Non-pigmented ciliary epithelial cell (primary cell): ENCODE data around the gene FAIM2.
A peak's percentile ranks its signal among the peaks of the same experiment; 100 is the strongest.

Source experiments
- DNase-seq: peaks from one replicate; pipeline ENCODE4 v3.0.0-alpha.2; 2010; ENCODE audit warnings: low read depth

FAIM2 gene

DNA sequence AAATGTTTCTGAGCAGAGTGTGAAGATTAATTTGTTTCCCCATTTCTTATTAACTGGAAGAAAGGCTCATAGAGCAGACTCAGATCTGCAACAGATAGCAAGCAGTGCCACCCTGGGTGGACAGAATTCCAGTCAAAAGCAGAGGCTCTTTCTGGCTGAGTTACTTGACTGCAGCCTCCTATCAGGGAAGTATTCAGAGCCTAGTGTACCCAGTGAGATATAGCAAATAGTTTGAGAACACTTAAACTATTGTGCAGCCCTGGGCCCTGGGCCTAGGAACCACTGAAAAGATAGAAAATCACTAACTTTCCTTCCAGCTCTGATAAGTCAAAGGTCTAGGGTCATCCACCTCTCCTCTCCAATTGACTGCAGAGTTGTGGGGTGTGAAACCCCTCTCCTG, 35.6 kb upstream of the FAIM2 start:
- DNase-seq, result no peak

DNA sequence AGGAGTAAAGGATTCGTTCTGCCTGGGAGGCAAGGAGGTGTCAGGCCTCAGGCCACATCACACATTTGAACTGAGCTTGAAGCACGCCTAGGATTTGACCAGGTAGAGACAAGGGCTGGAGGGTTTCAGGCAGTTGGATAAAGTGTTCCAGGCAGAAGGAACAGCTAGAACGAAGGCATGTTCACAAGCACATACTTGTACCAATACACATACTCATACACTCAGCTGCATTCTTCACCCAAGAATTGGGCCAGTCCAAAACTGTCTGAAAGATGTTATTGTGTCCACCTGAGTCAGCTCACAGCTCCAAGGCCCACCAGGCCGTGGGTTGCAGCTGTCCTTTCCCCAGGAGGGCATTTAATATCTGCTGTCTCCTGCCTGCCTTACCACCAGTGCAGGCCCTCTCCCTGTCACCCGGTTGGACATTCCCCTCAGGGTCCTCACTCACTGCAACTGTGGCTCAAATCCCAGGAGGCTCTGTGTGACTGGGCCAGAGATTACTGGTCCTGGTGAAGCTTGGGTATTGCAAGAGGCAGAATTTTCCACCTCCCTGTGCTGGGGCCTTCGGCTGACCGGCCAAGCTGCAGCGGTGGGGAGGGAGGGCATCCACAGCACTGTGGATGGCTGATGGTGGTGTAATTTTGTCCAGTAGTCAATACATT, 34.1 kb upstream of the FAIM2 start:
- no peak for DNase-seq

DNA sequence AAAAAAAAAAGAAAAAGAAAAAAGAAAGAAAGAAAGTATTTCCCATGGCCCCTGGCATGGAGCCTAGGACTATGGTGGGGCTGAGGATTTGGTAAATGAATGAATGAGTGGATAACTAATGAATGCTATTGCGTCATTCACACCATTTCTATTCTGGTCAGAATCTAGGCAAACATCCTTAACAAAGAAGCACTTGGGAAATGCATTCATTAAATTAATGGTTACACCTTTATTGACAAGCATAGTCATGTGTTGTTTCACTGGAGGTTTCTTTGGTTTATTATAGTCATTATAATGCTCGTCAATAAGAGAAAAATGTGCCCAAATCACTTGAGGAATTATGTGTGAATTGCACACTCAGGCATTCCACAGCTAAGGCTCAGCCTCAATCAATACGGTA, 33.2 kb upstream of the FAIM2 start:
- no peak for DNase-seq

DNA sequence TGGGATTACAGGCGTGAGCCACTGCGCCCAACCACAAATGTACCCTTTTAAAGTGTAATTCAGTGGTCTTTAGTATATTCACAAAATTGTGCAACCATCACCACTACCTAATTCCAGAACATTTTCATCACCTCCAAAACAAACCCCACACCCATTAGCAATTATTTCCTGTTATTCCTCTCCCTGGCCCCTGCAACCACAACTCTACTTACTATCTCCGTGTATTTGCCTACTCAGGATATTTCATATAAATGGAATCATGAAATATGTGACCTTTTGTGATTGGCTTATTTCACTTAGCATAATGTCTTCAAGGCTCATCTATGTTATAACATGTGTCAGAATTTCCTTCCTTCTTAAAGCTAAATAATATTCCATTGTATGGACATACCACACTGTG, 30.8 kb upstream of the FAIM2 start:
- DNase-seq, result no peak

DNA sequence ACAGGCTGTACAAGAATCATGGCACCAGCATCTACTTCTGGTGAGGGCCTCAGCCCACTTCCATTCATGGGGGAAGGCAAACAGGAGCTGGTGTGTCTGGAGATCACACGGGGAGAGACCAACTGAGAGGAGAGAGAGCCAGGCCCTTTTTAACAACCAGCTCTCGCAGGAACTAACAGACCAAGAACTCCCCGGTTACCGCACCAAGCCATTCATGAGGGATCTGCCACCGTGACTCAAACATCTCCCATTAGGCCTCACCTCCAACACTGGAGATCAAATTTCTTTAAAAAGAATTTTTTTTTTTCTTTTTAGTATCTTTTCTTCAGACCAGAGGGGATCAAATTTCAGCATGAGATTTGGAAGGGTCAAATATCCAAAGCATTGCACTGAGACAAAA, 30.1 kb upstream of the FAIM2 start:
- DNase-seq, result peak; percentile 31

DNA sequence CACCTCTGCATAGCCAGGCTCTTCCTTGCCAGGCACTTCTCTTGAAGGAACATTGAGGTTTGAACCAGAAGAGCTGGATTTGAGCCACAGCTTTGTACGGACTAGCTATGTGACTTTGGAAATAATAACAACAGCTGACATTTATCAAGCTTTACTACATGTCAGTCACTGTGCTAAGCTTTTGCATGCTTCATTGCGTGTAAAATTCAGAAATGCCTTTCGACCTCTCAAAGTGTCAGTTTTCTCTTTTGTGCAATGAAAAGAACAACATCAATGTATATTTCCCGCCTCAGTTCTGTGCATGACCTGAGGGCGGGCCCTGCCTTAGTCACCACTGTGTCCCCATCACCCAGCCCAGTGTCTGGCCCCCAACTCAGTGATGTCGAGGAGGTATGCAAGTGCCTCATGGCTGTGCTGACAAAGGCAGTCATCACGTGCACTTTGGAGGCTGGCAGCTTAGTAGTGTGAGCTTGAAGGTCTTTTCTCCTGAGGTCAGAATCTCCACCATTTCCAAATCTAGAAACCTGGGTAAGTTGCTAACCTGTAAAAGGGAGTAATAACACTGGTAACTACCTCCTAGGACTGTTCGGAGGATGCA, 28.9 kb upstream of the FAIM2 start:
- no peak for DNase-seq

DNA sequence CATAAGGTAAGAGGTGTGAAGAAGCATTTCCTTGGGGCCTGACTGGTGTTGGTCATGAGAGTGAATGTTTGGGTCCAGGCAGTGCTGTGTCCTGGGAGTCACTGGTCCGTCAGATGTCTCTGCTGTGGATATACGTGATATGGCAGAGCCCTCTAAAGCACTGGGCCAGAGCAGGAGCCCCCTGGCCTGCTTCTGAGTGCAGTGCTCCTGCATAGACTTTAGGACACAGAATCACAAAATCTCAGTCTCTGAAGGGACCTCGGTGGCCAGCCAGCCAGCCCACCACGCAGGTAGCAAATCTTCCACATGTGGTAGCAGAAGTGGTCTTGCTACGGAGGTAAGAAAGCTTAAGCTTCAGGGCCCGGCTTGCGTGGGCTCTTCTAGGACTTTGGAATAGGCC, 28.3 kb upstream of the FAIM2 start:
- no peak for DNase-seq

DNA sequence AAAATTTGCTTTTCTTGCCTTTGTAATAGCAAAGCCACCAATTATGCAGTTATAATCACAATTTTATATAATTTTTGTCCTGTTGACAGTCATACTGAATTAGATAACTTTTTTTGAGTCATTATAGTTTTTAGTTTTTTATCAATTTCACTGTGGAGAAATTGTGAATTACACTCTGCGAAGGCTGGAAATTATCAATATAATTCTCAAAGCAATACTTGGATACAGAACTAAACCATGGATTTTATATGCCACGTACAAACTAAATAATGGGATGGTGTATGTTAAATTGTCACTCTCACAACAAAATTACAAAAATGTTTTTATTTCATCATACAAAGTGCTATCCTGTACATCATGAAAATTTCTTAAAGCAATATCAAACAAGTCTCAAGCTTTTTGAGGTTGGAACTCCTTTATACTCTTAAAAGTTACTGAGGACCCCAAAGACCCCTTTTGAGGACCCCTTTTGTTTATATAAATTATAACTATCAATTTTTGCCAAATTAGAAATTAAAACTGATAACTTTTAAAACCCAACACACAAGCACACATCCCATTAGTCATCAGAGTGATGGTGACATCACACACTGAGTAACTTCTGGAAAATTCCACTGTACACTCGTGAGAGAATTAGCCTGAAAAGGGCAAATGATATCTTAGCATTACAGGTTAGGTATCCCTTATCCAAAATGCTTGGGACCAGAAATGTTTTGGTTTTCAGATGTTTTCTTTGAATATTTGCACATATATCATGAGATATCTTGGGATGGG, 27.0 kb upstream of the FAIM2 start:
- DNase-seq, result no peak

DNA sequence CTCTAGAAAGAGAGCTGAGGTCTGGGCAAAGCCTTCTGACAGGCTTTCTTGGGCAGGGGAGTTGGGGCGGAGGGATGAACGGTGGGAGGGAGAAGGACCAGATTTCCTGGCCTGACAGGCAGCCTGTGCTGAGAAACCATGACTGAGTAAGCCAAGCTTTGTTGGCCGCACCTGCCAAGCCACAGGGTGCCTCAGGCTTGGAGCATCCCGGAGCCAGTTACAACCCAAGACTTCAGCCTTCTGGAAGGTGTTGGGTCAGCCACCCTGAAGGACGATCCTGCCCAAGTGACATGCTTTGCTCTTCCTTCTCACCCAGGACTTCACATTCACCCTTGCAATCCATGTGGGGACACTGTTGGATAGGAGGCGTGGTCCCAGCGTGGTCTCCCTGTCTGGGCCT, 25.9 kb upstream of the FAIM2 start:
- no peak for DNase-seq

DNA sequence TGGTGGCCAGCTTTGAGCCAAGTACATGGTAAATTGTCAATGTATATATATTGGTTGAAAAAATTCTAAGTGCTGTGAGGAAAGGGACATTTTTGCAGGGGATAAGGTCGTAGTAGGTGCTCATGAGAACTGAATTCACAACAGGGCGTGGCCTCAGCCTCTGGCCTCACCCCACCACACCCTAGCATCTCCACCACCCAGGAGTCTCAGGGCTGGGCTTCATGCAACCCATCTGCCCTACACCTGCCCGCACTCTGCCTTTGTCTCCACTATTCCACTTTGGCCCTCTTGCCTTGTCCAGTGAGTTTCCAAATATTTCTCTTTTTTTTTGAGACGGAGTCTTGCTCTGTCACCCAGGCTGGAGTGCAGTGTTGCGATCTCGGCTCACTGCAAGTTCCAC, 24.8 kb upstream of the FAIM2 start:
- DNase-seq, result no peak

DNA sequence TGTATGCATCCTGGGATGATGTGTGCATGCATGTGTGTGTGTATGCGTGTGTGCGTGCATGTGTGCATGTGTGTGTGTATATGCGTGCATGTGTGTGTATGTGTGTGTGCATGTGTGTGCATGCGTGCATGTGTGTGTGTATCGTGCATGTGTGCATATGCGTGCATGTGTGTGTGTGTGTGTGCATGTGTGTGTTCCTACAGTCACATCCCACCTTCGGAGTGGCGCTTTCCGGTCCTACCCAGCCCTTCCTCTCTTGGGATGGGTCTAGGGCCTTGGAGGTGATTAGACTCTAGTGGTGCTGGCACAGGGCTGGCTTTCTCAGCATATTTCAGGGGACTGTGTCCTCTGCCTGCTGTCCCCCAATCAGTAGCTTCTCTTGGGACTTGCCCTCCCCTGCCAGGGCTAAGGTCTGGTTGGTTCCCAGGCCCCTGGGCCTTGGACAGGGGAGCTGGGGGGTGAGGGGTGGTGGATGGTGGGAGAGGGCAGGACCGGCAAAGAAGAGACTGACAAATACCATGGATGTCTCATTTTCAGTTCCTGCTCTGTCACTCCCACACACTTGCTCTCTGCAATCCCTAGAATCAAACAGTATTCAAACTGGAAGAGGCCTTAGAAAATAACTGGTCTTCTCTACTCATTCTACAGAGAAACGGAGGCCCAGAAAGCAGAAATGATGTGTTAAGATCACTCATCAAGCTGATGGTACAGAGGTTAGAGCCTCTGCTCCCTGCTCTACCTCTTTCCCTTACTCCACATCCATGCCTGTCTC, 21.9 kb upstream of the FAIM2 start:
- no peak for DNase-seq

DNA sequence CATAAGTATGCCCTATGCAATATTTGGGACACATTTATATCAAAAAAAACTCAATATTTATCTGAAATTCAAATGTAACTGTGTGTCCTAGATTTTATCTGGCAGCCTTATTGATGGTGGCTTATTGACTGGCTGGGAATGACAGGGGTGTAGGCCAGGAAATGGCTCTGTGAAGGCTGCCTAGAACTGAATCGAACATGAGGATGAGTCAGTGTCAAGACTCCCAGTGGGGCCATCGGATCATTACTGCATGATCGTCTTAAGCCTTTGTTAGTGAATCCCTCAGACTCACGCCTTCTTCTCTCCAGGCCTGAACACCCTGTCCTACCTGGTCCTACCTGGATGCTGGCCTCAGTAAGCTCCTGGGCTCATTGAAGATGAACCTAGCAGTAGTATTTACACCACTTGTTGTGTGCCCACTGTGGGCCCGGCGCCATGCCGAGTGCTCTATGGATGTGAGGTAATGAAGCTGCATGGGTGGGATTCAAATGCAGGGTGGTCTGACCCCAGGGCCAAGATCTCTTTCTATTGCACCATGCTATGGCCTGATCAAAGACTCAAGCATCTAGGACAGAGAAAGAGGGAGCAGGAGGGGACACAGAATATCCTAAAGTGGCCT, 21.0 kb upstream of the FAIM2 start:
- DNase-seq, result no peak

DNA sequence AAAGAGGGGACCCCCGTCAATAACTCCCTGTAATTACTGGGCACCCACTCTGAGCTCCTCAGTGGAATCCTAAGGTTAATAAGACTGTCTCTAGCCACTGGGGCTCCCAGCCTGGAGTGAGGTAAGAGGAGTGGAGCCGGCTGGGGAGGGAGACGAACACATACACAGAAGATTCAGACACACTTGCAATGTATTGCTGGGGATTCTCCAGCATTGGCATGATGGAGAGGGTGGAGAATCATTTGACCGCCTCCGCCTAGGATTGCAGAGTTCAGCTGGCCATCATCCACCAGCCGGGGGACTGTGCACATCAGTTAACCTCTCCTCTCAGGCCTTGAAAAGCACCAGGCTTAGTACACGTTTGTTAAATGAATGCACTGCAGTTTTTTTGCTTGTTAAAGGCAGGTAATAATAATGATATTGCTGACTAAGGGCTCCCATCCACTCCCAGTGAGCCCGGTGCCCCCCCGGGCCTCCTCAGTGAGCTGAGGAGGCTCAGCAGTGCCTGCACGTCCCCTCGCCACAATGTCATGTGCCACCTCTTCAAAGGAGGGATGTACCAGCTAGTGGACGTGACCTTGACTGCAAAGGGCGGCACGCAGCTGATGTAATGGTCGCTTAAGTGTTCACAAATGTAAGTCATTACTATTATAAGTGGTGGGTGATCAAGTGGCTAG, 20.3 kb upstream of the FAIM2 start:
- no peak for DNase-seq

DNA sequence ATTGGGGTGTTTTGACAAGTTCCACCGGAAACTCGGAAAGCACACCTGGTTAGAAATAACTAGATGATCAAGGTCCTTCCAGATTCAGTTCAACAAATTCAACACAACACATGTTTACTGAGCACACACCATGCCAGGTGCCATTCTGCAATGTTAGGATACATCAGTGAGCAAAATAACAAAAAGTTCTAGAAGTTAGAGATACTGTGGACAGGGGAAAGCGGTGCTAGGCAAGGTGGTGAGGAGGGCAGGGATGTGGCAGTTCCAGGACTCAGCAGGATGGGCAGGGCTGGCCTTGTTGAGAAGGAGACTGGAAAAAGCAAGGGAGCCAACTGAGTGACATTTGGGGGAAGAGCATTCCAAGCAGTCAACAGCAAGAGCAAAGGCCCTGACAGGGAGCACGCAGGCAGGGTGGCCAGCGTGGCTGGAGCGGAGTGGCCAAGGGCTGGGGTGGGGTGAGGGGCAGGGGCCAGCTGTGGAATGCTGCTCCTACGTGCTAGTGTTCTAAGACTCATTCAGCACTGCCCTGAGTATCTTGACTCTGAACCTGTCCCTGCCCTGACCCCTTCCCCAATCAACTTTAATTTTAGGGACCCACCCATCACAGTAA, 19.4 kb upstream of the FAIM2 start:
- DNase-seq, result no peak

DNA sequence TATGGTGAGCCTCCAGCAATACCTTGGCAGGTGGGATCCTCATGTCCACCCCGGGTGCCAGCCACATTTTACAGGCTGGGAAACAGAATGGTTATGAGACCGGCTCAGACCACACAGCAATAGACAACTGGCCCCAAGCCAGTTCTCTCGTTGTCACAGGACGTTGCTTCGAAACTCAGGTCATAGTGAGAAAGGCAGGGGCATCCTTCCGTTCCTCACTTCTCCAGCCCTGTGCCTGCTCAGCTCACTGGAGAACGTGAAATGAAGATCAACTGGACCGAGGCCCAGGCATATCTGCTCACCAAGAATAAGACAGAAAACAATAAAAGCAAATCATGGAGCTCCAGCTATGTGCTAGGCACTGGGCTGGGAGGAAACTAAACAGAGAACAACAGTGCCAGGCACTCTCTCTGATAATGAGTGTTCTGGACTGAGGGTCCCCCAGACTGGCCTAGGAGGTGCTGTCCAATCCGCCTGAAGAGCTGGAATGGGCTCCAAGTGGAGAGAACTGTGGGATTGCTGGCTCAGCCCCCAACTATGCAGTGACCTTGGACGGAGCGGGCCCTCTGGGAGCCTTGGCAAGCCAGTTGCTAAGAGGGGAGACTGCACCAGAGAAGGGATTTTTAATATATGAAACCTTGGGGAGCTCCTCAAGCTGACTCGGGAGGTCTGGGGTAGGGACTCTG, 18.8 kb upstream of the FAIM2 start:
- DNase-seq, result no peak

DNA sequence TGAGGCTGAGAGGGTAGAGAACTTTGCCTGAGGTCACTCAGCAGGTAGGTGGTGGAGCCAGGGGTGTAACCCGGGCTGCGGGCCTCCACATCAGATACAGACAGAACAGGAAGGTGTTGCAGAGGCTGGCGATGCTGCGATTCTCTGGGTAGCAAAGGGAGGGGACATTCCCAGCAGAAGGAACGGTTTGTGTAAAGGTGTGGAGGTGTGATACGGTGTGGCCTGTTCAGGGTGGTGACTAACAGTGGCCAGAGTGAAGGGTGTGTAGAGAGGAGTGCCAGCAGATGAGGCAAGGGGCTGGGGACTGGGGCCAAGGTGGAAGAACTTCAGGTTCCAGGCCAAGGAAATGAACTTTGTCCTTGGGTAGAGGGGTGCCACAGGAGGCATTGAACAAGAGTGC, 18.2 kb upstream of the FAIM2 start:
- no peak for DNase-seq

DNA sequence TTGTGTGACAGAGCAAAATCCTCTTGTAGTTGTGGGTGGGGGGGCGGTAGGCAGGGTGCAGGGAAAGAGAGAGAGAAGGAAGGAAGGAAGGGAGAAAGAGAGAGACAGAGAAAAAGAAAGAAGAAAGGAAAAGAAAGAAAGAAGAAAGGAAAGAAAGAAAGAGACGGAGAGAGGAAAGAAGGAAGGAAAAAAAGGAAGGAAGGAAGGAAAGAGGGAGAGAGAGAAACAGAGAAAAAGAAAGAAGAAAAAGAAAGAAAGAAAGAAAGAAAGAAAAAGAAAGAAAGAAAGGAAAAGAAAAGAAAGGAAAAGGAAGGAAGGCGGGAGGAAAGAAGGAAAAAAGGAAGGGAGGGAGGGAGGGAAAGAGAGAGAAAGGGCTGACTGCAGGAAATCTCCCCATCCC, 17.6 kb upstream of the FAIM2 start:
- DNase-seq, result no peak

DNA sequence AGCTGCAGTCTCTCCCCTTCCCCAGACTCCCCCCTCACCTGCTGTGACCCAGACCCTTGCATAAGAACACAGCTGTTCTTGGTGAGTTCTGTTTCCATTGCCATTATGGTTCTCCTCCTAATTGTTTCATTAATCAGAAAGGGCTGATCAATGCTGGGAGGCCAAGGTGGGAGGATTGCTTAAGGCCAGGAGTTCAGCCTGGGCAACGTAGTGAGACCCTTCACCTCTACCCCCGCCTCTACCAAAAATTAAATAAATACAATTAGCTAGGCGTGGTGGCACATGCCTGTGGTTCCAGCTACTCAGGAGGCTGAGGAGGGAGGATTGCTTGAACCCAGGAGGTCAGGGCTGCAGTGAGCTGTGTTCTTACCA, 17.2 kb upstream of the FAIM2 start:
- no peak for DNase-seq

DNA sequence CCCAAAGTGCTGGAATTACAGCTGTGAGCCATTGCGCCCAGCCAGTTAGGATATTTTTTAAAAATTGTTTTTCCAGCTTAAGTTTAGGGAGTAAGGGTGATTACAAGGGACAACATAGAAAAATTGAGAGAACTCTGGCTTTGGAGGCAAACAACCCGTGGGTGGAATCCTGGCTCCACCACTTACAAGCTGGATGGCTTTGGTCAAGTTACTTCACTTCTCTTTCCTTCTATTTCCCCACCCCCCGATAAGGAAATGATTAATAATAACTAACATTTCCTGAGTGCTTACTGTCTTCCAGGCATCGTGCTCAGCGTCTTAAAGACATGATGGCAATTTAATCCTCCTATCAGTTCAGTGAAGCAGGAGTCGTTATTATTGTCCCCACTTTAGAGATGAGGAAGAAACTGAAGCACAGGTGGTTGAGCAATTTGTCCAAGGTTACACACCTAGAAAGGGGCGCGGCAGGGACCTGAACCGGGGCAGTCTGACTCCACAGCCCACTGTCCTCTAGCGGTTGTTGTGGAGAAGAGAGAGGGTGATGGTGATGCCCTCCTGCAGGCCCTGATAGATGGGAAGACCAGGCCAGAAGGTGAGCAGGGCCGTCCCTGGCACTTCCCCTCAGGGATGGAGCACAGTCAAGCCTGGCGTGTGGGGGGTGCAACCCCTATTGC, 16.7 kb upstream of the FAIM2 start:
- DNase-seq, result peak; percentile 28

DNA sequence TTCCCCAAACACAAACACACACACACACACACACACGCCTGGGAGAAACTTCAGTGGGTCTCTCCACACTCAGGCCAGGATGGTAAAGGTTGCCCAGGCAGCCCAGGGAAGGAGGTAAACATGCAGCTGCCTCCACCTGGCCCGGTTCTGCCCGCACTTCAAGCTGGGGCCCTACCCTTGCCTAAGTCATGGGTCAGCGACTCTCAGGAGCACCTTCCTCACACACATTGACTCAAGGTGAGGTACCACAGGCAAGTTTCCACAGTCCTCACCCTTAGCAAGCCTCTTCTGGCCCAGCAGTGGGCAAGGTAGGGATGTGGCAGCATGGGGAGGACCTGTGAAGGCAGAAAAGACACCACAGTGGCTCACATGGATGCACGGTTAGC, 14.1 kb upstream of the FAIM2 start:
- DNase-seq, result no peak
